ENCODE data around the gene POLR1A. TPM values are rescaled to one million over a fixed set of nuclear protein-coding genes. Genes with fewer than 3 reads are reported as not detected.

Gene POLR1A
- total RNA-seq, 1 donor, result 33.7 TPM

GRCh38 chr2:86097913-86098312, 7.8 kb downstream of the POLR1A start:
- H3K4me3 ChIP-seq (ENCODE audit: low read depth, low read length), result no peak overlapping the region
- no peak for TF ChIP-seq CTCF (IDR thresholded peaks at IDR 0.05; ENCODE audit: insufficient read depth, low read depth, low read length)
- no peak for DNase-seq (ENCODE audit: low read depth)

GRCh38 chr2:86097114-86097896, 8.4 kb downstream of the POLR1A start:
- TF ChIP-seq CTCF (IDR thresholded peaks at IDR 0.05; ENCODE audit: insufficient read depth, low read depth, low read length), result no peak
- H3K4me3 ChIP-seq (ENCODE audit: low read depth, low read length), result no peak overlapping the region
- DNase-seq (ENCODE audit: low read depth), result no peak

GRCh38 chr2:86094229-86094628, 11.5 kb downstream of the POLR1A start:
- H3K4me3 ChIP-seq (ENCODE audit: low read depth, low read length), result no peak overlapping the region
- no peak for DNase-seq (ENCODE audit: low read depth)
- TF ChIP-seq CTCF (IDR thresholded peaks at IDR 0.05; ENCODE audit: insufficient read depth, low read depth, low read length), result no peak

- no peak for DNase-seq (ENCODE audit: low read depth)
- no peak overlapping the region for H3K4me3 ChIP-seq (ENCODE audit: low read depth, low read length)
- peak; percentile 47 for TF ChIP-seq CTCF (IDR thresholded peaks at IDR 0.05; ENCODE audit: insufficient read depth, low read depth, low read length)
Observed at GRCh38 chr2:86087936-86088850, 17.5 kb downstream of the POLR1A start.

GRCh38 chr2:86082756-86083155, 22.9 kb downstream of the POLR1A start:
- DNase-seq (ENCODE audit: low read depth), result no peak
- no peak overlapping the region for H3K4me3 ChIP-seq (ENCODE audit: low read depth, low read length)
- TF ChIP-seq CTCF (IDR thresholded peaks at IDR 0.05; ENCODE audit: insufficient read depth, low read depth, low read length), result no peak

GRCh38 chr2:86081724-86082123, 24.0 kb downstream of the POLR1A start:
- DNase-seq (ENCODE audit: low read depth), result no peak
- H3K4me3 ChIP-seq (ENCODE audit: low read depth, low read length), result no peak overlapping the region
- TF ChIP-seq CTCF (IDR thresholded peaks at IDR 0.05; ENCODE audit: insufficient read depth, low read depth, low read length), result no peak

Data from fibroblast of villous mesenchyme (primary cell).